HepG2 (cell line): ENCODE measurements around the gene KIAA1755. TPM values are rescaled to one million over a fixed set of nuclear protein-coding genes. Genes with fewer than 3 reads are reported as not detected.

ENCODE experiments used
- EZH2 ChIP-seq: conservative IDR thresholded peaks from 2 replicates; pipeline ENCODE4 v1.6.1; 2012; ENCODE audit warnings: mild to moderate bottlenecking, low read depth, low read length, moderate library complexity
- FIP1L1 ChIP-seq: fragments of 200-400 bp; formaldehyde crosslinking; IDR thresholded peaks from 2 replicates; pipeline ENCODE4 v1.6.1; 2018; ENCODE audit warnings: low read depth, mild to moderate bottlenecking, low read length, moderate library complexity, borderline replicate concordance; ENCODE audit not compliant: insufficient read depth
- GATA4 ChIP-seq: sonication (generic); IDR thresholded peaks from 2 replicates; pipeline ENCODE4 v1.6.1; 2016; ENCODE audit warnings: antibody characterized with exemption, low read depth, borderline replicate concordance
- GTF2F1 ChIP-seq: fragments of 150-350 bp; IDR thresholded peaks from 2 replicates; pipeline ENCODE4 v1.6.1; 2014; ENCODE audit warnings: low read length
- JARID2 ChIP-seq: sonication (generic); formaldehyde crosslinking; IDR thresholded peaks from 2 replicates; pipeline ENCODE4 v1.8.1; 2023; ENCODE audit warnings: missing genetic modification reagents, inconsistent platforms; ENCODE audit not compliant: insufficient replicate concordance
- KDM2A ChIP-seq: sonication (generic); formaldehyde crosslinking; IDR thresholded peaks from 2 replicates; pipeline ENCODE4 v1.4.0; 2020; ENCODE audit warnings: low read depth, missing genetic modification reagents, borderline replicate concordance
- MEF2D ChIP-seq: sonication (generic); formaldehyde crosslinking; IDR thresholded peaks from 2 replicates; pipeline ENCODE4 v1.5.1; 2020; ENCODE audit warnings: mild to moderate bottlenecking, missing genetic modification reagents
- NBN ChIP-seq: fragments of 450-650 bp; conservative IDR thresholded peaks from 2 replicates; pipeline ENCODE4 v1.6.1; 2017
- NCOA1 ChIP-seq: sonication (generic); formaldehyde crosslinking; IDR thresholded peaks from 2 replicates; pipeline ENCODE4 v1.9.0; 2021; ENCODE audit warnings: missing genetic modification reagents
- SALL1 ChIP-seq: sonication (generic); formaldehyde crosslinking; IDR thresholded peaks from 2 replicates; pipeline ENCODE4 v1.8.0; 2022; ENCODE audit warnings: mild to moderate bottlenecking, missing genetic modification reagents
- SCMH1 ChIP-seq: sonication (generic); formaldehyde crosslinking; IDR thresholded peaks from 2 replicates; pipeline ENCODE4 v1.9.0; 2021; ENCODE audit warnings: missing genetic modification reagents, mild to moderate bottlenecking, borderline replicate concordance
- ZNF224 ChIP-seq: sonication (generic); formaldehyde crosslinking; IDR thresholded peaks from 2 replicates; pipeline ENCODE4 v1.5.0; 2020; ENCODE audit warnings: mild to moderate bottlenecking, missing genetic modification reagents
- ZNF317 ChIP-seq: sonication (generic); formaldehyde crosslinking; IDR thresholded peaks from 2 replicates; pipeline ENCODE4 v1.5.0; 2020; ENCODE audit warnings: mild to moderate bottlenecking, missing genetic modification reagents
- ZNF567 ChIP-seq: sonication (generic); formaldehyde crosslinking; IDR thresholded peaks from 2 replicates; pipeline ENCODE4 v1.8.1; 2023; ENCODE audit warnings: mild to moderate bottlenecking, missing genetic modification reagents, borderline replicate concordance
- ZNF674 ChIP-seq: sonication (generic); formaldehyde crosslinking; IDR thresholded peaks from 2 replicates; pipeline ENCODE4 v1.5.0; 2020; ENCODE audit warnings: low read depth, mild to moderate bottlenecking, missing genetic modification reagents
- polyA plus RNA-seq, 8 experiments: library from polyadenylated mRNA; depleted of rRNA in 3 of 8; stranded (reverse) in 7 of 8; unstranded in 1 of 8; fragments of >200 nt; fragmentation: Illumina TruSeq in 4 of 8; extraction: Trizol in 4 of 8; gene quantifications; 2 replicates each; pipeline versions ENCODE4 v1.2.1 to v1.2.3, GENCODE V29; 2011 to 2016; ENCODE audit warnings: low read depth in 4 of 8, missing spikeins in 1 of 8, mixed read lengths in 1 of 8; ENCODE audit not compliant: insufficient read depth in 1 of 8
- total RNA-seq, 5 experiments: library from RNA; depleted of rRNA; stranded (reverse); fragments of >200 nt; fragmentation: Illumina TruSeq; extraction: Trizol; gene quantifications; 2 replicates each; pipeline ENCODE4 v1.2.3, GENCODE V29; 2016; ENCODE audit warnings: low read depth in 1 of 5
- TF ChIP-seq, protein P1 (sequence below): sonication (generic); formaldehyde crosslinking; IDR thresholded peaks from 2 replicates; pipeline ENCODE4 v1.8.1; 2022; ENCODE audit warnings: low read depth, mild to moderate bottlenecking, missing genetic modification reagents
- TF ChIP-seq, protein P2 (sequence below): sonication (generic); formaldehyde crosslinking; IDR thresholded peaks from 2 replicates; pipeline ENCODE4 v1.4.0; 2020; ENCODE audit warnings: mild to moderate bottlenecking, missing genetic modification reagents
- TF ChIP-seq, protein P3 (sequence below): sonication (generic); formaldehyde crosslinking; IDR thresholded peaks from 2 replicates; pipeline ENCODE4 v1.9.0; 2021; ENCODE audit warnings: mild to moderate bottlenecking, missing genetic modification reagents

Gene KIAA1755
- total and polyA plus RNA-seq, 2 of the 13 experiments (the other 11 are each of a cell fraction or from before 2014, with no cell fraction given), result 0.04 TPM; not detected in 1

DNA sequence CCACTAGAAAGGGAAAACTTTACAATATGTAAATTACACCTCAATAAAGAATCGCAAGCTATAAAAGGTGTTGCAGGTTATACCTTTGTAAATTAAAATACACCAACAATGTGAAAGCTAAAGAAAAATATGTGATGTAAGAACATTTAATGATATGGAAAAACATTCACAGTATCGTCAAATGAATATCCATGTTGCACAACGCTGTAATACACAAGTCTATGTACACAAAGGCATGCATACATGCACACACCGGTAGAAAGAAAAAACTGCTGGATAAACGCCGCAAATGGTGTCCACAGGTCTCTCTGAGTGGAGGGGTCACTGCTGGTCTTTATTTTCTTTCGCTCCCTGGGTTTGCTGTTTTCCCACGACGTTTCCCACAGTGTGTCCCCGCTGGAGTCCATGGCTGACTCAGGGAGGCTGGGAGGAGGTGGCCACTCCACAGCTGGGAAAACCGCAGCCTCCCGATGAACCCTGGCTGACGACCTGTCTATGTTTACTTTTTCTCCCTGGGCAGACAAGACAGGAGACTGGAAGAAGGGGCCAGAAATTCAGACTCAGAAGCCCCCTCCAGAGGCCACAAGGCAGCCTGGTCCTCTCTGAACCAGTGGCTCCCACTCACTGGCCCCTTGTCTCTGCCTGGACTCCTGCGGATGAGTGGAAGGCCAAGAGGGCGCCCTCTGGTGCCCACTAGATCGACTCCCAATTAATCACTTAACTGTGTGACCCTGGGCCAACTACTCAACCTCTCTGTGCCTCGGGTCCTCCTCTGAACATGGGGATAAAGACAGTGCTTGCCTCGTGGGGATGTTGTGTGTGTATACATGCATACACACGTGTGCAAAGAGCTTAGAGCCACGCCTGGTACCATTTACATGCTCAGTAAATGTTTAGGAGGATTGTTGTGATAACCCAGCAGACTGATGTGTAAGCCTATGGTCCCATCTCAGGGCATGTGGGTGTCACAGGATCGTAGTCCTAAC is 30.6 kb upstream of the KIAA1755 start (continued):
- TF ChIP-seq, protein P1, sequence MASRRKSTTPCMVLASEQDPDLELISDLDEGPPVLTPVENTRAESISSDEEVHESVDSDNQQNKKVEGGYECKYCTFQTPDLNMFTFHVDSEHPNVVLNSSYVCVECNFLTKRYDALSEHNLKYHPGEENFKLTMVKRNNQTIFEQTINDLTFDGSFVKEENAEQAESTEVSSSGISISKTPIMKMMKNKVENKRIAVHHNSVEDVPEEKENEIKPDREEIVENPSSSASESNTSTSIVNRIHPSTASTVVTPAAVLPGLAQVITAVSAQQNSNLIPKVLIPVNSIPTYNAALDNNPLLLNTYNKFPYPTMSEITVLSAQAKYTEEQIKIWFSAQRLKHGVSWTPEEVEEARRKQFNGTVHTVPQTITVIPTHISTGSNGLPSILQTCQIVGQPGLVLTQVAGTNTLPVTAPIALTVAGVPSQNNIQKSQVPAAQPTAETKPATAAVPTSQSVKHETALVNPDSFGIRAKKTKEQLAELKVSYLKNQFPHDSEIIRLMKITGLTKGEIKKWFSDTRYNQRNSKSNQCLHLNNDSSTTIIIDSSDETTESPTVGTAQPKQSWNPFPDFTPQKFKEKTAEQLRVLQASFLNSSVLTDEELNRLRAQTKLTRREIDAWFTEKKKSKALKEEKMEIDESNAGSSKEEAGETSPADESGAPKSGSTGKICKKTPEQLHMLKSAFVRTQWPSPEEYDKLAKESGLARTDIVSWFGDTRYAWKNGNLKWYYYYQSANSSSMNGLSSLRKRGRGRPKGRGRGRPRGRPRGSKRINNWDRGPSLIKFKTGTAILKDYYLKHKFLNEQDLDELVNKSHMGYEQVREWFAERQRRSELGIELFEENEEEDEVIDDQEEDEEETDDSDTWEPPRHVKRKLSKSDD (CRISPR knock-in tag), result no peak
- TF ChIP-seq ZNF567, result 0 out of 2 replicates have a peak, but pooled peaks have one; percentile 42
- TF ChIP-seq EZH2, result no peak
- TF ChIP-seq NCOA1, result no peak
- TF ChIP-seq SALL1 (CRISPR knock-in tag), result no peak; the same call in 1 of the 2 replicates
- TF ChIP-seq GATA4, result no peak
- no peak for TF ChIP-seq NBN
- TF ChIP-seq FIP1L1, result no peak
- 0 out of 2 replicates have a peak, but pooled peaks have one; percentile 60 for TF ChIP-seq ZNF317 (CRISPR knock-in tag)
- TF ChIP-seq, protein P2, sequence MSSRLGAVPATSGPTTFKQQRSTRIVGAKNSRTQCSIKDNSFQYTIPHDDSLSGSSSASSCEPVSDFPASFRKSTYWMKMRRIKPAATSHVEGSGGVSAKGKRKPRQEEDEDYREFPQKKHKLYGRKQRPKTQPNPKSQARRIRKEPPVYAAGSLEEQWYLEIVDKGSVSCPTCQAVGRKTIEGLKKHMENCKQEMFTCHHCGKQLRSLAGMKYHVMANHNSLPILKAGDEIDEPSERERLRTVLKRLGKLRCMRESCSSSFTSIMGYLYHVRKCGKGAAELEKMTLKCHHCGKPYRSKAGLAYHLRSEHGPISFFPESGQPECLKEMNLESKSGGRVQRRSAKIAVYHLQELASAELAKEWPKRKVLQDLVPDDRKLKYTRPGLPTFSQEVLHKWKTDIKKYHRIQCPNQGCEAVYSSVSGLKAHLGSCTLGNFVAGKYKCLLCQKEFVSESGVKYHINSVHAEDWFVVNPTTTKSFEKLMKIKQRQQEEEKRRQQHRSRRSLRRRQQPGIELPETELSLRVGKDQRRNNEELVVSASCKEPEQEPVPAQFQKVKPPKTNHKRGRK (CRISPR knock-in tag), result no peak
- TF ChIP-seq, protein P3, sequence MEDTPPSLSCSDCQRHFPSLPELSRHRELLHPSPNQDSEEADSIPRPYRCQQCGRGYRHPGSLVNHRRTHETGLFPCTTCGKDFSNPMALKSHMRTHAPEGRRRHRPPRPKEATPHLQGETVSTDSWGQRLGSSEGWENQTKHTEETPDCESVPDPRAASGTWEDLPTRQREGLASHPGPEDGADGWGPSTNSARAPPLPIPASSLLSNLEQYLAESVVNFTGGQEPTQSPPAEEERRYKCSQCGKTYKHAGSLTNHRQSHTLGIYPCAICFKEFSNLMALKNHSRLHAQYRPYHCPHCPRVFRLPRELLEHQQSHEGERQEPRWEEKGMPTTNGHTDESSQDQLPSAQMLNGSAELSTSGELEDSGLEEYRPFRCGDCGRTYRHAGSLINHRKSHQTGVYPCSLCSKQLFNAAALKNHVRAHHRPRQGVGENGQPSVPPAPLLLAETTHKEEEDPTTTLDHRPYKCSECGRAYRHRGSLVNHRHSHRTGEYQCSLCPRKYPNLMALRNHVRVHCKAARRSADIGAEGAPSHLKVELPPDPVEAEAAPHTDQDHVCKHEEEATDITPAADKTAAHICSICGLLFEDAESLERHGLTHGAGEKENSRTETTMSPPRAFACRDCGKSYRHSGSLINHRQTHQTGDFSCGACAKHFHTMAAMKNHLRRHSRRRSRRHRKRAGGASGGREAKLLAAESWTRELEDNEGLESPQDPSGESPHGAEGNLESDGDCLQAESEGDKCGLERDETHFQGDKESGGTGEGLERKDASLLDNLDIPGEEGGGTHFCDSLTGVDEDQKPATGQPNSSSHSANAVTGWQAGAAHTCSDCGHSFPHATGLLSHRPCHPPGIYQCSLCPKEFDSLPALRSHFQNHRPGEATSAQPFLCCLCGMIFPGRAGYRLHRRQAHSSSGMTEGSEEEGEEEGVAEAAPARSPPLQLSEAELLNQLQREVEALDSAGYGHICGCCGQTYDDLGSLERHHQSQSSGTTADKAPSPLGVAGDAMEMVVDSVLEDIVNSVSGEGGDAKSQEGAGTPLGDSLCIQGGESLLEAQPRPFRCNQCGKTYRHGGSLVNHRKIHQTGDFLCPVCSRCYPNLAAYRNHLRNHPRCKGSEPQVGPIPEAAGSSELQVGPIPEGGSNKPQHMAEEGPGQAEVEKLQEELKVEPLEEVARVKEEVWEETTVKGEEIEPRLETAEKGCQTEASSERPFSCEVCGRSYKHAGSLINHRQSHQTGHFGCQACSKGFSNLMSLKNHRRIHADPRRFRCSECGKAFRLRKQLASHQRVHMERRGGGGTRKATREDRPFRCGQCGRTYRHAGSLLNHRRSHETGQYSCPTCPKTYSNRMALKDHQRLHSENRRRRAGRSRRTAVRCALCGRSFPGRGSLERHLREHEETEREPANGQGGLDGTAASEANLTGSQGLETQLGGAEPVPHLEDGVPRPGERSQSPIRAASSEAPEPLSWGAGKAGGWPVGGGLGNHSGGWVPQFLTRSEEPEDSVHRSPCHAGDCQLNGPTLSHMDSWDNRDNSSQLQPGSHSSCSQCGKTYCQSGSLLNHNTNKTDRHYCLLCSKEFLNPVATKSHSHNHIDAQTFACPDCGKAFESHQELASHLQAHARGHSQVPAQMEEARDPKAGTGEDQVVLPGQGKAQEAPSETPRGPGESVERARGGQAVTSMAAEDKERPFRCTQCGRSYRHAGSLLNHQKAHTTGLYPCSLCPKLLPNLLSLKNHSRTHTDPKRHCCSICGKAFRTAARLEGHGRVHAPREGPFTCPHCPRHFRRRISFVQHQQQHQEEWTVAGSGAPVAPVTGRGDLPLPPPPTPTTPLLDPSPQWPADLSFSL, result peak; percentile 64; the same call in 1 of the 2 replicates
- no peak for TF ChIP-seq JARID2 (CRISPR knock-in tag)
- no peak for TF ChIP-seq ZNF674 (CRISPR knock-in tag)
- TF ChIP-seq ZNF224 (CRISPR knock-in tag), result no peak
- TF ChIP-seq SCMH1, result no peak
- peak; percentile 50; the same call in 1 of the 2 replicates for TF ChIP-seq KDM2A (CRISPR knock-in tag)
- TF ChIP-seq MEF2D (CRISPR knock-in tag), result peak; percentile 62; the same call in 1 of the 2 replicates
- TF ChIP-seq GTF2F1, result no peak
